IMR-90 (cell line): ENCODE data around the gene BTN1A1. TPM values are rescaled to one million over a fixed set of nuclear protein-coding genes. Genes with fewer than 3 reads are reported as not detected.
A peak's percentile ranks its signal among the peaks of the same experiment; 100 is the strongest.

Source experiments
- ATAC-seq: fragments of 200-7000 bp; cut with Tn5 transposase; 2 replicates; pipeline ENCODE4 v1.9.1; 2020; ENCODE audit warnings: low read depth, mild to moderate bottlenecking, moderate library complexity
- BruUV-seq: library from RNA; stranded (reverse); fragments of 400-500 nt; replicated peaks from 2 replicates; lab custom pipeline; 2021; lab: Mats Ljungman, UMichigan
- CTCF ChIA-PET: fragments of 300-600 bp; formaldehyde crosslinking; extraction: SDS; loops from one replicate; lab custom pipeline; 2021; ENCODE audit warnings: antibody characterized with exemption; lab: Yijun Ruan, JAX
- POLR2A ChIA-PET: fragments of 300-600 bp; sonication (Branson Sonifier 250); formaldehyde crosslinking; loops from one replicate; lab custom pipeline; 2022; ENCODE audit warnings: antibody characterized with exemption; ENCODE audit not compliant: unreplicated experiment; lab: Charles Lee
- DNase-seq: peaks from one replicate; pipeline ENCODE4 v3.0.0; 2013
- H2AFZ ChIP-seq: replicated peaks from 2 replicates; pipeline ENCODE3; 2013; ENCODE audit warnings: low read length, mild to moderate bottlenecking; ENCODE audit not compliant: poor library complexity
- H2AK5ac ChIP-seq: 2 replicates; pipeline ENCODE4 v1.6.1; 2013; ENCODE audit warnings: low read depth, low read length, inconsistent platforms
- H2AK9ac ChIP-seq: replicated peaks from 2 replicates; pipeline ENCODE3; 2013; ENCODE audit warnings: mild to moderate bottlenecking, low read depth, low read length, moderate library complexity; ENCODE audit not compliant: poor library complexity
- H2BK120ac ChIP-seq: 2 replicates; pipeline ENCODE4 v1.6.1; 2013; ENCODE audit warnings: low read depth, low read length, inconsistent platforms
- H2BK15ac ChIP-seq: 3 replicates; pipeline ENCODE4 v1.6.1; 2013; ENCODE audit warnings: low read depth, low read length, inconsistent platforms
- H2BK20ac ChIP-seq: 2 replicates; pipeline ENCODE4 v1.6.1; 2013; ENCODE audit warnings: low read depth, mild to moderate bottlenecking, inconsistent platforms, low read length, moderate library complexity
- H2BK5ac ChIP-seq: 2 replicates; pipeline ENCODE4 v1.6.1; 2013; ENCODE audit warnings: mild to moderate bottlenecking, low read depth, low read length, inconsistent platforms; ENCODE audit not compliant: poor library complexity, severe bottlenecking
- H3K14ac ChIP-seq: replicated peaks from 2 replicates; pipeline ENCODE4 v1.6.1; 2013; ENCODE audit warnings: low read depth, low read length, inconsistent platforms
- H3K18ac ChIP-seq: 2 replicates; pipeline ENCODE4 v1.6.1; 2013; ENCODE audit warnings: low read depth, low read length, control low read depth
- H3K23ac ChIP-seq: 2 replicates; pipeline ENCODE4 v1.6.1; 2013; ENCODE audit warnings: low read depth, low read length, inconsistent platforms
- H3K27ac ChIP-seq: 2 replicates; pipeline ENCODE4 v1.5.1; 2013; ENCODE audit warnings: mild to moderate bottlenecking, control low read depth, low read length; ENCODE audit not compliant: insufficient read depth
- H3K27me3 ChIP-seq: 2 replicates; pipeline ENCODE4 v1.6.1; 2013; ENCODE audit warnings: low read length; ENCODE audit not compliant: control insufficient read depth, insufficient read depth
- H3K36me3 ChIP-seq: 2 replicates; pipeline ENCODE4 v1.6.1; 2013; ENCODE audit warnings: low read length, mixed read lengths; ENCODE audit not compliant: control insufficient read depth, insufficient read depth
- H3K4ac ChIP-seq: 2 replicates; pipeline ENCODE4 v1.6.1; 2013; ENCODE audit warnings: low read depth, low read length, inconsistent platforms
- H3K4me1 ChIP-seq: 2 replicates; pipeline ENCODE4 v1.6.1; 2013; ENCODE audit warnings: low read length, mixed read lengths; ENCODE audit not compliant: control insufficient read depth, insufficient read depth
- H3K4me2 ChIP-seq: 2 replicates; pipeline ENCODE4 v1.6.1; 2013; ENCODE audit warnings: low read depth, mild to moderate bottlenecking, control low read depth, low read length, moderate library complexity
- H3K4me3 ChIP-seq: 2 replicates; pipeline ENCODE4 v1.5.1; 2013; ENCODE audit warnings: low read depth, mild to moderate bottlenecking, control low read depth, low read length, moderate library complexity; ENCODE audit not compliant: insufficient read depth
- H3K56ac ChIP-seq: 2 replicates; pipeline ENCODE4 v1.6.1; 2013; ENCODE audit warnings: low read length, inconsistent platforms; ENCODE audit not compliant: insufficient read depth; ENCODE audit errors: extremely low read depth
- H3K79me1 ChIP-seq, 2 experiments: 2 replicates each; pipeline ENCODE4 v1.6.1; 2013; ENCODE audit warnings: low read length in 2 of 2, inconsistent platforms in 1 of 2, low read depth in 1 of 2
- H3K9ac ChIP-seq: 2 replicates; pipeline ENCODE4 v1.6.1; 2013; ENCODE audit warnings: low read depth, low read length, control low read depth
- H3K9me1 ChIP-seq: 2 replicates; pipeline ENCODE4 v1.6.1; 2013; ENCODE audit warnings: low read length, inconsistent platforms; ENCODE audit not compliant: insufficient read depth
- H3K9me3 ChIP-seq: 2 replicates; pipeline ENCODE4 v1.6.1; 2013; ENCODE audit warnings: low read length; ENCODE audit not compliant: control insufficient read depth, insufficient read depth
- H4K20me1 ChIP-seq: 2 replicates; pipeline ENCODE4 v1.6.1; 2013; ENCODE audit warnings: low read length, inconsistent platforms; ENCODE audit not compliant: insufficient read depth
- H4K5ac ChIP-seq: 2 replicates; pipeline ENCODE4 v1.6.1; 2013; ENCODE audit warnings: mild to moderate bottlenecking, low read depth, low read length, control low read depth
- H4K8ac ChIP-seq, 2 experiments: 2 replicates each; pipeline ENCODE4 v1.6.1; 2013; ENCODE audit warnings: low read depth in 2 of 2, low read length in 2 of 2, control low read depth in 1 of 2, inconsistent platforms in 1 of 2
- H4K91ac ChIP-seq: 2 replicates; pipeline ENCODE4 v1.6.1; 2013; ENCODE audit warnings: low read depth, low read length, inconsistent platforms; ENCODE audit not compliant: insufficient read depth
- MAZ ChIP-seq: IDR thresholded peaks from 2 replicates; pipeline ENCODE4 v1.6.1; 2012; ENCODE audit warnings: low read depth, mild to moderate bottlenecking, low read length, improper control_type of control experiment, moderate library complexity, borderline replicate concordance
- NFE2L2 ChIP-seq: fragments of 150-350 bp; IDR thresholded peaks from 2 replicates; pipeline ENCODE4 v1.6.1; 2016; ENCODE audit warnings: low read depth, mild to moderate bottlenecking, low read length
- POLR2A ChIP-seq: IDR thresholded peaks from 2 replicates; pipeline ENCODE4 v1.6.1; 2012; ENCODE audit warnings: mild to moderate bottlenecking, low read depth, low read length
- RAD21 ChIP-seq: IDR thresholded peaks from 2 replicates; pipeline ENCODE4 v1.6.1; 2012; ENCODE audit warnings: low read length, improper control_type of control experiment
- RFX5 ChIP-seq: IDR thresholded peaks from 2 replicates; pipeline ENCODE4 v1.8.0; 2012; ENCODE audit warnings: low read depth, mild to moderate bottlenecking, low read length, moderate library complexity
- USF2 ChIP-seq: fragments of 150-350 bp; IDR thresholded peaks from 2 replicates; pipeline ENCODE4 v1.6.1; 2017; ENCODE audit warnings: mild to moderate bottlenecking, antibody characterized with exemption, low read length, low read depth
- WGBS, 2 experiments: methylation state at CpG; one replicate each; pipeline versions ENCODE4 v1.1.5 to v1.1.7; 2013; ENCODE audit warnings: missing lambda C conversion rate in 2 of 2; ENCODE audit not compliant: insufficient read length in 1 of 2; ENCODE audit errors: extremely low coverage in 2 of 2; 5-methylcytosine and 5-hydroxymethylcytosine counted together
- dilution Hi-C: fragments of 300-500 bp; cut with HindIII; formaldehyde crosslinking; loops from one replicate; pipeline ENCODE4 v1.14.3; 2018; ENCODE audit warnings: low sequenced_read_pairs; ENCODE audit not compliant: unreplicated experiment
- in situ Hi-C: fragments of 300-500 bp; cut with MboI; formaldehyde crosslinking; loops from 3 replicates; pipeline ENCODE4 v1.14.3; 2019; ENCODE audit warnings: low sequenced_read_pairs, inconsistent platforms, mixed read lengths
- intact Hi-C: fragments of 100-400 bp; cut with micrococcal nuclease; formaldehyde crosslinking; loops from 2 replicates; pipeline ENCODE4 v1.10.0; 2022
- polyA plus RNA-seq, 3 experiments: library from polyadenylated mRNA; depleted of rRNA; stranded (reverse); fragments of >200 nt; gene quantifications; 2 replicates each; pipeline ENCODE4 v1.2.3, GENCODE V29; 2012; ENCODE audit warnings: low replicate concordance in 1 of 3
- total RNA-seq: library from RNA; depleted of rRNA; stranded (reverse); fragments of >200 nt; gene quantifications from 2 replicates; pipeline ENCODE4 v1.2.3, GENCODE V29; 2012
- TF ChIP-seq, protein P1 (sequence below): conservative IDR thresholded peaks from 2 replicates; pipeline ENCODE4 v1.5.1; 2012; ENCODE audit warnings: mild to moderate bottlenecking, low read depth, low read length, improper control_type of control experiment

Gene BTN1A1
- total and polyA plus RNA-seq, 2 of the 4 experiments (the other 2 are of a cell fraction): not detected

DNA sequence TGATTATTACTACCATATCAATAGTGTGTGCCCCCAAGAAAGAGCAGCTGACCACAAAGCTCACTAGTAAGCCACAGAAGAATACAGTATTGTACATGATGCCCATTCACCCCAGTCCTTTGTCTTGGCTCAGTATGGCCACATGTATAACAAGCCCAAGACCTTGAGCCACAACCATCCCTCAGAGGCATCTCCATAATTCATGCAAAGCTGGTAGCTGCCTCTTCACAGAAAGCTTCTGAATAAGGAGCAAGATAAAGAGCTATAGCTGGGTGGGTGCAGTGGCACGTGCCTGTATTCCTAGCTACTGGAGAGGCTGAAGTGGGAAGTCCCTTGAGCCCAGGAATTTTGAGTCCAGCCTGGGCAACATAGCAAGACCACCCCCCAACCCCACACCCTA, 4.8 kb upstream of the BTN1A1 start:
- Histone ChIP-seq H3K18ac (no peak overlapping the region), H4K20me1 (no peaks in the 10 kb centered on the region), H3K4me1 (no peaks in the 10 kb centered on the region), H4K8ac (no peak overlapping the region), H3K14ac (no peak overlapping the region), H2AK5ac (no peak overlapping the region), H3K36me3 (no peaks in the 10 kb centered on the region), H3K4ac (no peak overlapping the region), H3K27me3 (peaks cover 7% of the 10 kb centered on the region), H2AFZ (no peak overlapping the region), H4K91ac (no peak overlapping the region), H2AK9ac (no peak overlapping the region), H3K9me3 (no peaks in the 10 kb centered on the region), H3K4me3 (no peak overlapping the region), H3K4me2 (no peak overlapping the region), H3K79me1 (no peaks in the 10 kb centered on the region), H2BK15ac (no peak overlapping the region), H3K9ac (no peak overlapping the region), H3K27ac (no peak overlapping the region), H2BK120ac (no peak overlapping the region), H3K56ac (no peak overlapping the region), H2BK20ac (no peak overlapping the region), H3K9me1 (no peaks in the 10 kb centered on the region), H3K23ac (peak overlapping the region; percentile 42; the same call in 1 of the 2 replicates), H2BK5ac (no peak overlapping the region), H4K5ac (no peak overlapping the region)
- dilution Hi-C loops: no loop called here
- in situ Hi-C loops: no loop called here
- DNase-seq: no peak
- BruUV-seq: no TSS peak
- TF ChIP-seq, protein P1, sequence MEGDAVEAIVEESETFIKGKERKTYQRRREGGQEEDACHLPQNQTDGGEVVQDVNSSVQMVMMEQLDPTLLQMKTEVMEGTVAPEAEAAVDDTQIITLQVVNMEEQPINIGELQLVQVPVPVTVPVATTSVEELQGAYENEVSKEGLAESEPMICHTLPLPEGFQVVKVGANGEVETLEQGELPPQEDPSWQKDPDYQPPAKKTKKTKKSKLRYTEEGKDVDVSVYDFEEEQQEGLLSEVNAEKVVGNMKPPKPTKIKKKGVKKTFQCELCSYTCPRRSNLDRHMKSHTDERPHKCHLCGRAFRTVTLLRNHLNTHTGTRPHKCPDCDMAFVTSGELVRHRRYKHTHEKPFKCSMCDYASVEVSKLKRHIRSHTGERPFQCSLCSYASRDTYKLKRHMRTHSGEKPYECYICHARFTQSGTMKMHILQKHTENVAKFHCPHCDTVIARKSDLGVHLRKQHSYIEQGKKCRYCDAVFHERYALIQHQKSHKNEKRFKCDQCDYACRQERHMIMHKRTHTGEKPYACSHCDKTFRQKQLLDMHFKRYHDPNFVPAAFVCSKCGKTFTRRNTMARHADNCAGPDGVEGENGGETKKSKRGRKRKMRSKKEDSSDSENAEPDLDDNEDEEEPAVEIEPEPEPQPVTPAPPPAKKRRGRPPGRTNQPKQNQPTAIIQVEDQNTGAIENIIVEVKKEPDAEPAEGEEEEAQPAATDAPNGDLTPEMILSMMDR: no peak
- no peak for TF ChIP-seq RFX5
- no peak for TF ChIP-seq RAD21
- TF ChIP-seq POLR2A: no peak
- TF ChIP-seq USF2: no peak
- no peak for TF ChIP-seq MAZ
- no peak for TF ChIP-seq NFE2L2
- POLR2A ChIA-PET: no interaction called here
- no CpG with 5 or more reads among the region's 1 CpG for WGBS, 2 experiments
- no peak for ATAC-seq
- CTCF ChIA-PET: no interaction called here
- intact Hi-C loops: no loop called here
